LNCaP clone FGC (cell line): ENCODE results near the gene UBR3.
"Not testable (repeated sequence)": the region's sequence is repeated elsewhere in the genome, so short reads cannot be mapped to it uniquely, and the experiment has no call there.

ENCODE experiments used
- DNase-seq: peaks from one replicate; pipeline ENCODE4 v3.0.0-alpha.2; 2011; ENCODE audit warnings: low read depth
- H3K4me3 ChIP-seq: 2 replicates; pipeline ENCODE4 v1.5.1; 2011; ENCODE audit warnings: mild to moderate bottlenecking, low read depth, low read length, control low read depth
- CTCF ChIP-seq: IDR thresholded peaks from 2 replicates; pipeline ENCODE4 v1.5.1; 2012; ENCODE audit warnings: mild to moderate bottlenecking; ENCODE audit not compliant: control insufficient read depth, insufficient read depth; ENCODE audit errors: extremely low read depth

Gene UBR3

GRCh38 chr2:169845016-169845415 lies 17.8 kb downstream of the UBR3 start:
- DNase-seq: no peak
- no peak for TF ChIP-seq CTCF
- no peak overlapping the region for H3K4me3 ChIP-seq

- not testable (repeated sequence) for DNase-seq, H3K4me3 ChIP-seq
Measured at GRCh38 chr2:169848959-169849693, 21.9 kb downstream of the UBR3 start.

GRCh38 chr2:169849710-169850109 lies 22.5 kb downstream of the UBR3 start:
- no peak for TF ChIP-seq CTCF
- DNase-seq: no peak
- H3K4me3 ChIP-seq: no peak overlapping the region

- TF ChIP-seq CTCF: no peak
- DNase-seq: no peak
- no peak overlapping the region for H3K4me3 ChIP-seq
Measured at GRCh38 chr2:169853041-169853668, 25.9 kb downstream of the UBR3 start.

- DNase-seq: not testable (repeated sequence)
Measured at GRCh38 chr2:169855281-169856258, 28.3 kb downstream of the UBR3 start.

GRCh38 chr2:169859423-169859822 lies 32.2 kb downstream of the UBR3 start:
- H3K4me3 ChIP-seq: no peak overlapping the region
- DNase-seq: no peak
- no peak for TF ChIP-seq CTCF

More at GRCh38 chr2:169855281-169856258, 28.3 kb downstream of the UBR3 start:
- H3K4me3 ChIP-seq: not testable (repeated sequence)

- DNase-seq: no peak
- no peak for TF ChIP-seq CTCF
- H3K4me3 ChIP-seq: no peak overlapping the region
Measured at GRCh38 chr2:169860149-169860548, 32.9 kb downstream of the UBR3 start.
